Heart left ventricle (tissue), 16 donors: ENCODE results near the gene MDFIC. TPM values are rescaled to one million over a fixed set of nuclear protein-coding genes. Genes with fewer than 3 reads are reported as not detected.

Source experiments
- ATAC-seq, 4 donors: fragments of 200-7000 bp; cut with Tn5 transposase; one replicate each; pipeline ENCODE4 v1.9.1; 2020 to 2022; ENCODE audit warnings: moderate library complexity in 4 of 4, mild to moderate bottlenecking in 3 of 4, moderate number of reproducible peaks in 1 of 4
- DNase-seq, 5 donors: peaks; one replicate each; pipeline ENCODE4 v3.0.0-alpha.2; 2020
- H3K27ac ChIP-seq, 12 donors: fragments of 200-600 bp; sonication (generic) in 4 of 12; one replicate each; pipeline versions ENCODE4 v1.5.0 to v1.8.0; 2016 to 2022; ENCODE audit warnings: mild to moderate bottlenecking in 2 of 12
- H3K27me3 ChIP-seq, 9 donors: fragments of 200-600 bp; sonication (generic) in 2 of 9; one replicate each; pipeline versions ENCODE4 v1.5.1 to v1.8.0; 2016 to 2022; ENCODE audit warnings: mild to moderate bottlenecking in 3 of 9
- H3K36me3 ChIP-seq, 9 donors: fragments of 200-600 bp; sonication (generic) in 2 of 9; one replicate each; pipeline versions ENCODE4 v1.5.0 to v1.8.0; 2018 to 2022; ENCODE audit warnings: mild to moderate bottlenecking in 2 of 9
- H3K4me1 ChIP-seq, 12 donors: fragments of 200-600 bp; sonication (generic) in 4 of 12; one replicate each; pipeline versions ENCODE4 v1.5.0 to v1.8.0; 2016 to 2022; ENCODE audit warnings: mild to moderate bottlenecking in 3 of 12
- H3K4me3 ChIP-seq, 12 donors: fragments of 200-600 bp; sonication (generic) in 4 of 12; one replicate each; pipeline versions ENCODE4 v1.5.0 to v1.8.0; 2017 to 2022; ENCODE audit warnings: mild to moderate bottlenecking in 9 of 12, moderate library complexity in 4 of 12
- H3K9me3 ChIP-seq, 12 donors: fragments of 200-600 bp; sonication (generic) in 4 of 12; one replicate each; pipeline versions ENCODE4 v1.5.0 to v1.8.0; 2016 to 2022; ENCODE audit warnings: mild to moderate bottlenecking in 1 of 12
- POLR2A ChIP-seq, 2 donors: fragments of 450-650 bp; IDR thresholded peaks; one replicate each; pipeline ENCODE4 v1.6.1; 2017; ENCODE audit warnings: antibody characterized with exemption in 2 of 2, mild to moderate bottlenecking in 2 of 2, moderate library complexity in 2 of 2
- WGBS, 4 donors: extraction: QIAGEN DNeasy Blood & Tissue Kit in 2 of 4; methylation state at CpG; one replicate each; pipeline versions ENCODE4 v1.1.5 to v1.1.7; 2013 to 2018; 5-methylcytosine and 5-hydroxymethylcytosine counted together
- intact Hi-C, 10 donors: fragments of 100-400 bp; cut with DNase I; formaldehyde crosslinking; loops; one replicate each; pipeline versions ENCODE4 v1.11.1 to v1.14.2; 2022
- polyA plus RNA-seq, 2 donors: library from polyadenylated mRNA; stranded (reverse); fragments of 200-250 nt; gene quantifications; one replicate each; pipeline ENCODE4 v1.2.3, GENCODE V29; 2013
- total RNA-seq, 9 donors: library from RNA; depleted of rRNA in 2 of 9; stranded (reverse); fragments of >200 nt in 2 of 9; fragmentation: NEBNext Ultra II Directional in 3 of 9; extraction: Animal tissue kit (Norgen Biotek cat#: 25700) in 3 of 9; gene quantifications; one replicate each; pipeline versions ENCODE4 v1.1.0 to v1.2.4, GENCODE V29; 2016 to 2023
- TF ChIP-seq, protein P1 (sequence below), 12 donors: fragments of 200-600 bp; sonication (generic) in 4 of 12; IDR thresholded peaks; one replicate each; pipeline versions ENCODE4 v1.5.0 to v1.8.0; 2018 to 2022; ENCODE audit warnings: antibody characterized with exemption in 12 of 12, mild to moderate bottlenecking in 5 of 12
- donor health status: ischemic (EF 13 %, LVEDD 7.1; RV severe dilation, severe dysfunction).
- donor health status: healthy with polysubstance abuse.
- donor health status: DM: no; HTN: yes; CAD: no.
- donor health status: DM: no; HTN: no; CAD: no.
- donor health status: ischemic (EF 25% LVEDD 6.9; RV normal size, moderate dysfunction).
- donor health status: ischemic (EF 25% LVEDD 5.7; RV mildly dilated, moderate dysfunction).
- donor health status: healthy.
- donor health status: DM: yes; HTN: yes; CAD: no.
- donor health status: ischemic (EF 35%, LVEDD 5.7; RV mildly dilated, moderate dysfunction).
- donor health status: nonischemic (EF 11% LVEDD 7.7; RV severe dilation, severe dysfunction).
- donor health status: DM: yes; HTN: yes; CAD: no.
- donor health status: PGD.
- donor health status: ischemic (EF 29% LVEDD 5.4; RV normal size, mild dysfunction).
- donor health status: nonischemic (EF 23%, LVEDD 6.1; RV moderate dilation, normal function).

MDFIC gene
- total and polyA plus RNA-seq, 11 donors, result 11.2 to 51.8 (median 28.3) TPM

- Histone ChIP-seq H3K27ac (peak overlapping the region in 1 of 12 donors; percentile 2), H3K9me3 (no peaks in the 10 kb centered on the region), H3K27me3 (no peaks in the 10 kb centered on the region), H3K4me1 (peaks cover 0 to 22% (median 0%) of the 10 kb centered on the region in 12 donors), H3K4me3 (no peak overlapping the region), H3K36me3 (peaks cover 0 to 7% (median 0%) of the 10 kb centered on the region in 9 donors)
- TF ChIP-seq POLR2A (IDR thresholded peaks at IDR 0.05), result no peak
- TF ChIP-seq, protein P1, sequence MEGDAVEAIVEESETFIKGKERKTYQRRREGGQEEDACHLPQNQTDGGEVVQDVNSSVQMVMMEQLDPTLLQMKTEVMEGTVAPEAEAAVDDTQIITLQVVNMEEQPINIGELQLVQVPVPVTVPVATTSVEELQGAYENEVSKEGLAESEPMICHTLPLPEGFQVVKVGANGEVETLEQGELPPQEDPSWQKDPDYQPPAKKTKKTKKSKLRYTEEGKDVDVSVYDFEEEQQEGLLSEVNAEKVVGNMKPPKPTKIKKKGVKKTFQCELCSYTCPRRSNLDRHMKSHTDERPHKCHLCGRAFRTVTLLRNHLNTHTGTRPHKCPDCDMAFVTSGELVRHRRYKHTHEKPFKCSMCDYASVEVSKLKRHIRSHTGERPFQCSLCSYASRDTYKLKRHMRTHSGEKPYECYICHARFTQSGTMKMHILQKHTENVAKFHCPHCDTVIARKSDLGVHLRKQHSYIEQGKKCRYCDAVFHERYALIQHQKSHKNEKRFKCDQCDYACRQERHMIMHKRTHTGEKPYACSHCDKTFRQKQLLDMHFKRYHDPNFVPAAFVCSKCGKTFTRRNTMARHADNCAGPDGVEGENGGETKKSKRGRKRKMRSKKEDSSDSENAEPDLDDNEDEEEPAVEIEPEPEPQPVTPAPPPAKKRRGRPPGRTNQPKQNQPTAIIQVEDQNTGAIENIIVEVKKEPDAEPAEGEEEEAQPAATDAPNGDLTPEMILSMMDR (IDR thresholded peaks at IDR 0.05), result no peak
- DNase-seq, result no peak
- WGBS, 4 donors, result 90 to 94% (median 91%) methylated on average over 6 of the region's 6 CpGs
- intact Hi-C loops, result no loop called here
- ATAC-seq, result no peak
Observed at GRCh38 chr7:114997487-114998404, 75.9 kb downstream of the MDFIC start.

- Histone ChIP-seq H3K36me3 (no peaks in the 10 kb centered on the region), H3K27me3 (no peaks in the 10 kb centered on the region), H3K4me1 (peaks cover 0 to 33% (median 14%) of the 10 kb centered on the region in 12 donors), H3K9me3 (no peaks in the 10 kb centered on the region), H3K27ac (no peak overlapping the region), H3K4me3 (no peak overlapping the region)
- 94 to 98% (median 97%) methylated on average over 5 of the region's 5 CpGs for WGBS, 4 donors
- intact Hi-C loops, result no loop called here
- DNase-seq (no peak), ATAC-seq (no peak)
- TF ChIP-seq, protein P1 (IDR thresholded peaks at IDR 0.05), result no peak
- no peak for TF ChIP-seq POLR2A (IDR thresholded peaks at IDR 0.05)
Observed at GRCh38 chr7:115004121-115004520, 82.2 kb downstream of the MDFIC start.

DNA sequence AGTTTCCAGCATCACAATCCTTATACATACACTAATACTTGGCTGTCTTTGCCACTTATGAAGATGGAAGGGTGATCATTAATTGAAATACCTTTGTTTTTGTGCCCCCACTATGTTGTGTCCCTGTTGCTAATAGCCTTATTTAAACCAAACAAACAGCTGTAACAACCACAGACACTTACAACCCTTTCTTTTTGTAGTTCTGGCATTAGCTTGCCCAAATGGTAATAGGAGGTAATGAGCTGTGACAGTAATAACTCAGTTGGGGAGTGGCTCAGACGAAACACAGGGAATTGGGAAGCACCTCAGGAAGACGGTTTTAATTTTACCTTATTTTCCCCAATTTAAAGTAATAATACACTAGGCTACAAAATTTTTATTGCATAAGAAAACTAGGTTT is 83.4 kb downstream of the MDFIC start:
- Histone ChIP-seq H3K27me3 (no peaks in the 10 kb centered on the region), H3K27ac (no peak overlapping the region), H3K4me1 (peaks cover 0 to 44% (median 24%) of the 10 kb centered on the region in 12 donors), H3K9me3 (no peaks in the 10 kb centered on the region), H3K36me3 (no peaks in the 10 kb centered on the region), H3K4me3 (no peak overlapping the region)
- no peak for TF ChIP-seq POLR2A (IDR thresholded peaks at IDR 0.05)
- ATAC-seq (no peak), DNase-seq (no peak)
- intact Hi-C loops, result loop anchor here in 1 of 10 donors (5.0 kb wide), 1 partner anchor 83 kb away; the partner anchor contains the start of gene MDFIC
- WGBS, 4 donors, result 87 to 94% (median 92%) methylated on average over 2 of the region's 2 CpGs

DNA sequence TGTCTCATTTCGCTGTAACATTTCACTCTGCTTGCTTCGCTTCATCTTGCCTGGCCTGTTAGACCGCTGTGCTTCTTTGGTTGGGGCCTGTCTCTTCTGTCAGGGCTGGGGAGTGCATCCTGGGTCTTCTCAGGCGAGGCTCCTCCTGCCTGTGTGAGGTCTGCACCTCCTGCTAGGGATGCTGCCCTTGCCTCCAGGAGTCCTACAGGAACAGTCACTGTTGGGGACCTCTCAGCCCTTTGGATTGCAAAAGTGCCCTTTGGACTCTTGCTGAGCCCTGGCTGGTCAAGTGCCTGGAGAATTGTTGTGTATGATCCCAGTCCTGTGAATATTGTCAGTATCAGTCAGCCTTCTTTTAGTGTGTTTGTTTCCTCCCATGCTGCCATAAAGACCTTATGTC is 84.1 kb downstream of the MDFIC start:
- intact Hi-C loops, result loop anchor here in 1 of 10 donors (5.0 kb wide), 1 partner anchor 84 kb away; the partner anchor contains the start of gene MDFIC
- Histone ChIP-seq H3K36me3 (no peaks in the 10 kb centered on the region), H3K27me3 (no peaks in the 10 kb centered on the region), H3K27ac (no peak overlapping the region), H3K9me3 (no peaks in the 10 kb centered on the region), H3K4me1 (peaks cover 0 to 51% (median 27%) of the 10 kb centered on the region in 12 donors), H3K4me3 (no peak overlapping the region)
- TF ChIP-seq, protein P1 (IDR thresholded peaks at IDR 0.05), result no peak
- TF ChIP-seq POLR2A (IDR thresholded peaks at IDR 0.05), result no peak
- no peak for DNase-seq
- no peak for ATAC-seq
- 97 to 98% (median 98%) methylated on average over 4 of the region's 4 CpGs for WGBS, 4 donors
